ENCODE measurements around the gene KLF2. TPM values are rescaled to one million over a fixed set of nuclear protein-coding genes. Genes with fewer than 3 reads are reported as not detected.
"Not testable (repeated sequence)": the region's sequence is repeated elsewhere in the genome, so short reads cannot be mapped to it uniquely, and the experiment has no call there.

KLF2 gene
- polyA plus RNA-seq (2012; ENCODE audit: insufficient read depth, insufficient read length), result 22.6 TPM

GRCh38 chr19:16324384-16325160, at the start of gene KLF2:
KLF2 (plus strand) TSS chr19:16324826; CDS start chr19:16324924, 98 bp downstream.
- peak; percentile 47 for DNase-seq (ENCODE audit: low read depth, low spot score)
- peak within 1 kb of the TSS; percentile 54 for H3K4me3 ChIP-seq (ENCODE audit: low read length)

- no peak for DNase-seq (ENCODE audit: low read depth, low spot score)
- H3K4me3 ChIP-seq (ENCODE audit: low read length), result no peak overlapping the region
These were observed 44.3 kb upstream of the KLF2 start for GRCh38 chr19:16280306-16280705.

DNA sequence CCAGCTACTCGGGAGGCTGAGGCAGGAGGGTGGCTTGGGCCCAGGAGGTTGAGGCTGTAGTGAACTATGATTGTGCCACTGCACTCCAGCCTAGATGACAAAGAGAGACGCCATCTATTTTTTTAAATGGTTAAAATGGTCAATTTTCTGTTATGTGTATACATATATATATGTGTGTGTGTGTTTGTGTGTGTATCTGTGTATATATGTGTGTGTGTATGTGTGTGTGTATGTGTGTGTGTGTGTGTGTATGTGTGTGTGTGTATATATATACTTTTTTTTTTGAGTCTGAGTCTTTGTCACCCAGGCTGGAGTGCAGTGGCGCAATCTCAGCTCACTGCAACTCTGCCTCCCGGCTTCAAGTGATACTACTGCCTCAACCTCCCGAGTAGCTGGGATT, 42.9 kb upstream of the KLF2 start:
- no peak for DNase-seq (ENCODE audit: low read depth, low spot score)
- no peak overlapping the region for H3K4me3 ChIP-seq (ENCODE audit: low read length)

- H3K4me3 ChIP-seq (ENCODE audit: low read length), result no peak overlapping the region
- no peak for DNase-seq (ENCODE audit: low read depth, low spot score)
These were observed 41.2 kb upstream of the KLF2 start for GRCh38 chr19:16283210-16284061.

DNA sequence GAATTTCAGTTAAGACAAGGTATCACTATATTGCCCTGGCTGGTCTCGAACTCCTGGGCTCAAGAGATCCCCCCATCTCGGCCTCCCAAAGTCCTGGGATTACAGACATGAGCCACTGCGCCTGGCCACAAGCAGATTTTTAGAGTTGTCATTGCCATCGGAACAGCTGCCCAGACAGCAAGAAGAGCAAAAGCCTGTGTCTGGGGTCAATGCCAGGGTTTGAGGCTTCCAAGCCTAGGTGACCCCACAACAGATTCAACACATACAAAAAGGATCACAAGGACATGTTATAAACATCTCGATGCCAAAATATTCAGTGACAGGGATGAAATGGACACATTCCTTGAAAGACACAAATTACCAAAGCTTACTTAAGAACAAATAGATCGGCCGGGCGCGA, 40.1 kb upstream of the KLF2 start:
- no peak for DNase-seq (ENCODE audit: low read depth, low spot score)
- no peak overlapping the region for H3K4me3 ChIP-seq (ENCODE audit: low read length)

GRCh38 chr19:16285079-16285478, 39.5 kb upstream of the KLF2 start:
- DNase-seq (ENCODE audit: low read depth, low spot score), result not testable (repeated sequence)

GRCh38 chr19:16285769-16286498, 38.7 kb upstream of the KLF2 start:
- H3K4me3 ChIP-seq (ENCODE audit: low read length), result no peak overlapping the region
- no peak for DNase-seq (ENCODE audit: low read depth, low spot score)

More at GRCh38 chr19:16285079-16285478, 39.5 kb upstream of the KLF2 start:
- not testable (repeated sequence) for H3K4me3 ChIP-seq (ENCODE audit: low read length)

DNA sequence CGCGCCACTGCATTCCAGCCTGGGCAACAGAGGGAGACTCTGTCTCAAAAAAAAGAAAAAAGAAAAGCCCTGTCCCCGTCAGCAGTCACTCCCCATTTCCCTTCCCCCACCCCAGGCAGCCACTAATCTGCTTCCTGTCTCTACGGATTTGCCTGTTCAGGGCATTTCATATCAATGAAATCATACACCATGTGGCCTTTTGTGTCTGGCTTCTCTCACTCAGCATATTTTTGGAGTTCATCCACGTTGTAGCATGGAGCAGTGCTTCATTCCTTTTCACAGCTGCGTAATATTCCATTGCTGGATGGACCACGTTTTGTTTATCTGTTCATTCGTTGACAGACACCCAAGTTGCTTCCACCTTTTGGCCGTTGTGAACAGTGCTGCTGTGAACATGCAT, 36.1 kb upstream of the KLF2 start:
- no peak for DNase-seq (ENCODE audit: low read depth, low spot score)
- H3K4me3 ChIP-seq (ENCODE audit: low read length), result no peak overlapping the region

DNA sequence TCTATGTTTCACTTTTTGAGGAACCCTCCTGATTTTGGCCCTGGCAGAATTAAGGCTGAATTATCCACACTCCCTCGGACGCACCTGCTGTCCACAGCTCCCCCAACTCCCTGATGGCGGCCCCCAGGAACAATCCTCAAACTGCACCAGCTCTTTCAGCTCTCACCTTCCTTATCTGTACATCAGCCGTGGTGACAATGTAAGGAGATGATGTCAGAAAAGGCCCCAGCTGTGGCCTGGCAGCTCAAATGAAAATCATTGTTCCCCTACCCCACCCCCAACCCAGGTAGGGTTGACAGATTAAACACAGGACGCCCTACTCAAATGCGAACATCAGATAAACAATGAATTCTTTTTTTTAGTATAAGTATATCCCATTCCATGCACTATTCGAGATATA, 35.0 kb upstream of the KLF2 start:
- DNase-seq (ENCODE audit: low read depth, low spot score), result no peak
- no peak overlapping the region for H3K4me3 ChIP-seq (ENCODE audit: low read length)

GRCh38 chr19:16290692-16291091, 33.9 kb upstream of the KLF2 start:
- H3K4me3 ChIP-seq (ENCODE audit: low read length), result no peak overlapping the region
- DNase-seq (ENCODE audit: low read depth, low spot score), result no peak

- no peak for DNase-seq (ENCODE audit: low read depth, low spot score)
These were observed 31.2 kb upstream of the KLF2 start for GRCh38 chr19:16293118-16294091.

DNA sequence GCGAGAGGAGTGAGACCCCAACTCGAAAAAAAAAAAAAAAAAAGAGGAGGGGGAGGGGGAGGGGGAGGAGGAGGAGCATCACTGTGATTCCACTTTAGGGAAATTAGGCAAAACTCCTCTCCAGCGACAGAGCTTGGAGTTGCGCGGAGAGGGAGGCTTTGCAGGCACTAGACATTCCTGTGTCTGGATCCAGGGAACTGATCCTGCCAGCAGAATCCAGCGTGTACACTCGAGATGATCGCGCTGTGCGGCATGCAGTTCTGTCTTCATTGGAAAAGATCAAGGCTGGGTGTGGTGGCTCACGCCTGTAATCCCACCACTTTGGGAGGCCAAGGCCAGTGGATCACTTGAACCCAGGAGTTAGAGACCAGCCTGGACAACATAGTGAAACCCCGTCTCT, 29.6 kb upstream of the KLF2 start:
- DNase-seq (ENCODE audit: low read depth, low spot score), result no peak
- no peak overlapping the region for H3K4me3 ChIP-seq (ENCODE audit: low read length)

More at GRCh38 chr19:16293118-16294091, 31.2 kb upstream of the KLF2 start:
- H3K4me3 ChIP-seq (ENCODE audit: low read length), result no peak overlapping the region

GRCh38 chr19:16296713-16297112, 27.9 kb upstream of the KLF2 start:
- no peak for DNase-seq (ENCODE audit: low read depth, low spot score)
- no peak overlapping the region for H3K4me3 ChIP-seq (ENCODE audit: low read length)

- DNase-seq (ENCODE audit: low read depth, low spot score), result no peak
- H3K4me3 ChIP-seq (ENCODE audit: low read length), result no peak overlapping the region
These were observed 26.9 kb upstream of the KLF2 start for GRCh38 chr19:16297575-16298178.

DNA sequence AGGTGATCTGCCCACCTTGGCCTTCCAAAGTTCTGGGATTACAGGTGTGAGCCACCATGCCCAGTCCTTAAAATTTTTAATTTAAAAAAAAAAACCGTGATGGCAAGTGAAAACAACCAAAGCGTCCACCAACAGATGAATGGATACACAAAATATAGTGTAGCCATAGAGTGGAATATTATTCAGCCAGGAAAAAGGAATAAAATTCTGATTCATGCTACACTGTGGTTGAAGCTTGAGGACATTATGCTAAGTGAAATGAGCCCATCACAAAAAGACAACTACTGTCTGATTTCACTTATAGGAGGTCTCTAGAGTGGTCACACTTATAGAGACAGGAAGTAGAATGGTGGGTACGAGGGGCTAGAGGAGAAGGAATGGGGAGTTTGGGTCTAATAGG, 26.3 kb upstream of the KLF2 start:
- no peak overlapping the region for H3K4me3 ChIP-seq (ENCODE audit: low read length)
- no peak for DNase-seq (ENCODE audit: low read depth, low spot score)

DNA sequence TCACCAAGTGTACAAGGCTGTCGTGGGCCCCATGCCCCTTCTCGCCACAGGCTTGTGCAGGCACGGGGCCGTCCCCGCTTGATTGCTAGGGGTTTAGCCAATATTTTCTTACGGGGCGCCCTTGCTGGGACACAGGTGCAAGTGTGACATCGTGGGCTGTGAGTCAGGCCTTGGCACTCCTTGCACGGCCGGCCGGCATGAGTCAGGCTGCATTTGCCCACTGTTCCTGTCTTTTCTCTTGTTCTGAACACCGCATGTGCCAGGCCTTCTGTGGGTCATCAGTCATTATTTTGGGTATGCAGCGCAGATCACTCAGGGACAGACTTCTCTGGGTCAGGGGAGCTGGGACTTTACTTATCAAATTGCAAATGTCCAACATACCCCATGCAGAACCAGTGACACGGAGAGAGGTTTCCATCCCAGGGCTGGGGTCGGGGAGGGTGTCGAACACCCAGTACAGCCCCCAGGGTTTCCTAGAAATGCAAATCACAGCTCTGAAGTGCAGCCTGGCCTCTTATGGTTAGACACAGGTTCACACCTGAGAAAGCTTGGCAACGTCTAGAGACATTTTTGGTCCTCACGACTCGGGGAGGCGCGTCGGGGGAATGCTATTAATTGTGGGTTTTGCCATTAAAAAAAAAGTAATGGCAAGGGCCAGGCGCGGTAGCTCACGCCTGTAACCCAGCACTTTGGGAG, 22.5 kb upstream of the KLF2 start:
- no peak for DNase-seq (ENCODE audit: low read depth, low spot score)
- H3K4me3 ChIP-seq (ENCODE audit: low read length), result no peak overlapping the region

- no peak overlapping the region for H3K4me3 ChIP-seq (ENCODE audit: low read length)
- no peak for DNase-seq (ENCODE audit: low read depth, low spot score)
These were observed 20.9 kb upstream of the KLF2 start for GRCh38 chr19:16303755-16304154.

- not testable (repeated sequence) for H3K4me3 ChIP-seq (ENCODE audit: low read length); DNase-seq (ENCODE audit: low read depth, low spot score)
These were observed 20.1 kb upstream of the KLF2 start for GRCh38 chr19:16304511-16304910.

Measured in Jurkat, Clone E6-1 (cell line).